ENCODE data around the gene IRS2.

IRS2 gene

GRCh38 chr13:109747524-109747923 is 38.9 kb downstream of the IRS2 start:
- TF ChIP-seq CTCF (conservative IDR thresholded peaks at IDR 0.05; ENCODE audit: low read depth, low read length): peak; percentile 51
- peak; percentile 60 for DNase-seq (ENCODE audit: low read depth)
- H3K4me3 ChIP-seq (ENCODE audit: low read depth, low read length): no peak overlapping the region

GRCh38 chr13:109746364-109746763 is 40.0 kb downstream of the IRS2 start:
- no peak overlapping the region for H3K4me3 ChIP-seq (ENCODE audit: low read depth, low read length)
- TF ChIP-seq CTCF (conservative IDR thresholded peaks at IDR 0.05; ENCODE audit: low read depth, low read length): no peak
- DNase-seq (ENCODE audit: low read depth): no peak

GRCh38 chr13:109745702-109746101 is 40.7 kb downstream of the IRS2 start:
- no peak for TF ChIP-seq CTCF (conservative IDR thresholded peaks at IDR 0.05; ENCODE audit: low read depth, low read length)
- H3K4me3 ChIP-seq (ENCODE audit: low read depth, low read length): no peak overlapping the region

GRCh38 chr13:109745060-109745459 is 41.3 kb downstream of the IRS2 start:
- no peak overlapping the region for H3K4me3 ChIP-seq (ENCODE audit: low read depth, low read length)
- DNase-seq (ENCODE audit: low read depth): no peak
- no peak for TF ChIP-seq CTCF (conservative IDR thresholded peaks at IDR 0.05; ENCODE audit: low read depth, low read length)

More at GRCh38 chr13:109745702-109746101, 40.7 kb downstream of the IRS2 start:
- no peak for DNase-seq (ENCODE audit: low read depth)

- H3K4me3 ChIP-seq (ENCODE audit: low read depth, low read length): peak overlapping the region; percentile 7
- DNase-seq (ENCODE audit: low read depth): peak; percentile 97
- TF ChIP-seq CTCF (conservative IDR thresholded peaks at IDR 0.05; ENCODE audit: low read depth, low read length): no peak
Measured at GRCh38 chr13:109744512-109745051, 41.8 kb downstream of the IRS2 start.

- peak; percentile 89 for DNase-seq (ENCODE audit: low read depth)
- H3K4me3 ChIP-seq (ENCODE audit: low read depth, low read length): peak overlapping the region; percentile 7
- peak; percentile 33 for TF ChIP-seq CTCF (conservative IDR thresholded peaks at IDR 0.05; ENCODE audit: low read depth, low read length)
Measured at GRCh38 chr13:109743706-109744453, 42.5 kb downstream of the IRS2 start.

- no peak for DNase-seq (ENCODE audit: low read depth)
- TF ChIP-seq CTCF (conservative IDR thresholded peaks at IDR 0.05; ENCODE audit: low read depth, low read length): no peak
- H3K4me3 ChIP-seq (ENCODE audit: low read depth, low read length): no peak overlapping the region
Measured at GRCh38 chr13:109741966-109742365, 44.4 kb downstream of the IRS2 start.
